Naive thymus-derived CD4-positive, alpha-beta T cell (primary cell): ENCODE data around the gene PTPN5. TPM values are rescaled to one million over a fixed set of nuclear protein-coding genes. Genes with fewer than 3 reads are reported as not detected.
A peak's percentile ranks its signal among the peaks of the same experiment; 100 is the strongest.

Experiments
- ATAC-seq: fragments of 150-1000 bp; cut with Tn5 transposase; 2 replicates; pipeline ENCODE4 v1.10.0; 2021; ENCODE audit warnings: mild to moderate bottlenecking, moderate library complexity
- CTCF ChIA-PET: fragments of 350-600 bp; sonication (Branson Sonifier 250); formaldehyde crosslinking; loops from one replicate; lab custom pipeline; 2021; ENCODE audit warnings: antibody characterized with exemption; lab: Charles Lee
- POLR2A ChIA-PET: fragments of 350-600 bp; sonication (Branson Sonifier 250); formaldehyde crosslinking; loops from one replicate; lab custom pipeline; 2021; ENCODE audit warnings: antibody characterized with exemption, inconsistent platforms; lab: Charles Lee
- DNase-seq, 9 donors: peaks; one replicate each; pipeline versions ENCODE4 v3.0.0 to v3.0.0-alpha.2; 2020 to 2022; ENCODE audit warnings: mixed read lengths in 1 of 9
- H3K27ac ChIP-seq: one replicate; pipeline ENCODE4 v1.7.0; 2013; ENCODE audit warnings: mild to moderate bottlenecking, low read depth, low read length, moderate library complexity
- H3K27me3 ChIP-seq, 2 donors: one replicate each; pipeline ENCODE4 v1.7.0; 2013; ENCODE audit warnings: low read length in 2 of 2, mild to moderate bottlenecking in 2 of 2, moderate library complexity in 2 of 2; ENCODE audit not compliant: control insufficient read depth in 2 of 2, insufficient read depth in 2 of 2
- H3K36me3 ChIP-seq, 3 experiments: 1 replicate in 2 of 3; 2 replicates in 1 of 3; pipeline ENCODE4 v1.7.0; 2013; ENCODE audit warnings: low read length in 3 of 3, mild to moderate bottlenecking in 3 of 3, moderate library complexity in 1 of 3; ENCODE audit not compliant: insufficient read depth in 3 of 3, control insufficient read depth in 2 of 3
- H3K4me1 ChIP-seq, 2 donors: one replicate each; pipeline ENCODE4 v1.7.0; 2013; ENCODE audit warnings: low read length in 2 of 2, mild to moderate bottlenecking in 2 of 2, moderate library complexity in 1 of 2; ENCODE audit not compliant: control insufficient read depth in 2 of 2, insufficient read depth in 2 of 2
- H3K4me3 ChIP-seq: 2 replicates; pipeline ENCODE4 v1.7.0; 2013; ENCODE audit warnings: mild to moderate bottlenecking, low read length
- H3K9me3 ChIP-seq, 3 experiments: 1 replicate in 2 of 3; 2 replicates in 1 of 3; pipeline ENCODE4 v1.7.0; 2013; ENCODE audit warnings: low read length in 3 of 3; ENCODE audit not compliant: control insufficient read depth in 2 of 3
- H3K27ac Mint-ChIP-seq, 9 donors: one replicate each; pipeline ENCODE4 v1.8.0; 2020 to 2022; ENCODE audit warnings: mixed read lengths in 9 of 9, mild to moderate bottlenecking in 8 of 9, moderate library complexity in 5 of 9, inconsistent platforms in 2 of 9
- H3K27me3 Mint-ChIP-seq, 5 donors: one replicate each; pipeline ENCODE4 v1.8.0; 2021 to 2022; ENCODE audit warnings: mixed read lengths in 5 of 5, mild to moderate bottlenecking in 1 of 5
- H3K36me3 Mint-ChIP-seq, 5 donors: one replicate each; pipeline ENCODE4 v1.8.0; 2020 to 2022; ENCODE audit warnings: mixed read lengths in 5 of 5, mild to moderate bottlenecking in 3 of 5, inconsistent platforms in 1 of 5
- H3K4me1 Mint-ChIP-seq, 7 donors: one replicate each; pipeline ENCODE4 v1.8.0; 2020 to 2022; ENCODE audit warnings: mixed read lengths in 7 of 7, mild to moderate bottlenecking in 3 of 7, inconsistent platforms in 1 of 7
- H3K4me3 Mint-ChIP-seq, 10 donors: one replicate each; pipeline ENCODE4 v1.8.0; 2020 to 2022; ENCODE audit warnings: mild to moderate bottlenecking in 10 of 10, mixed read lengths in 10 of 10, moderate library complexity in 6 of 10, inconsistent platforms in 2 of 10
- H3K9me3 Mint-ChIP-seq, 11 donors: one replicate each; pipeline ENCODE4 v1.8.0; 2020 to 2022; ENCODE audit warnings: mixed read lengths in 11 of 11, mild to moderate bottlenecking in 4 of 11, inconsistent platforms in 1 of 11, moderate library complexity in 1 of 11
- intact Hi-C, 2 donors: fragments of 100-400 bp; cut with micrococcal nuclease; formaldehyde crosslinking; loops; one replicate each; pipeline ENCODE4 v1.15.1; 2023
- polyA plus RNA-seq, 2 donors: library from polyadenylated mRNA; unstranded; fragments of 300-500 nt; fragmentation: Illumina TruSeq; gene quantifications; one replicate each; pipeline ENCODE4 v1.2.3, GENCODE V29; 2021
- total RNA-seq, 6 experiments: library from RNA in 5 of 6; stranded (reverse) in 5 of 6; gene quantifications; 1 replicate in 5 of 6; 2 replicates in 1 of 6; pipeline ENCODE4 v1.2.3 and lab custom pipeline; 2021 to 2026

Gene PTPN5
- total and polyA plus RNA-seq, 7 experiments from 2014 or later: not detected

- DNase-seq: peak in 8 of 9 donors; percentile 34 to 73 (median 64)
- Mint-ChIP-seq H3K27me3 (peaks cover 0 to 55% (median 0%) of the 10 kb centered on the region in 5 donors), H3K4me1 (peaks cover 15 to 29% (median 25%) of the 10 kb centered on the region in 7 donors), H3K9me3 (no peaks in the 10 kb centered on the region), H3K27ac (peak overlapping the region; percentile 81 to 98 (median 90)), H3K36me3 (peaks cover 0 to 2% (median 0%) of the 10 kb centered on the region in 5 donors), H3K4me3 (peak overlapping the region; percentile 90 to 98 (median 93))
- ChIA-PET CTCF (interaction anchor here (0.7 to 1.1 kb wide), 2 partner anchors 15 to 166 kb away, joined by 3 read pairs; no protein-coding TSS in a partner anchor), POLR2A (interaction anchor here (0.6 to 1.7 kb wide), 11 partner anchors 14 to 312 kb away, joined by 3 to 10 read pairs (median 4); partner anchors contain the start of genes LDHA, SPTY2D1 and TSG101)
- intact Hi-C loops: loop anchor here (1.0 to 5.0 kb wide), 7 partner anchors 8 to 180 kb away; partner anchors contain the start of genes TMEM86A (in 2 of the 2), SPTY2D1 (in 1 of the 2), TSG101 (in 1 of the 2) and UEVLD (in 1 of the 2)
- ATAC-seq: peak; percentile 83
- H3K36me3 ChIP-seq: no peaks in the 10 kb centered on the region
- H3K27ac ChIP-seq: peak overlapping the region; percentile 68
- no peaks in the 10 kb centered on the region for H3K9me3 ChIP-seq
- H3K4me1 ChIP-seq: peaks cover 9 to 10% of the 10 kb centered on the region in 2 donors
- H3K4me3 ChIP-seq: peak overlapping the region; percentile 88
- H3K27me3 ChIP-seq: no peaks in the 10 kb centered on the region
These were observed 85.0 kb downstream of the PTPN5 start for GRCh38 chr11:18706330-18707243.

- no peaks in the 10 kb centered on the region for H3K36me3 ChIP-seq
- peaks cover 9 to 10% of the 10 kb centered on the region in 2 donors for H3K4me1 ChIP-seq
- Mint-ChIP-seq H3K27me3 (peaks cover 0 to 63% (median 0%) of the 10 kb centered on the region in 5 donors), H3K4me3 (peak overlapping the region; percentile 52 to 98 (median 92)), H3K9me3 (no peaks in the 10 kb centered on the region), H3K4me1 (peaks cover 15 to 29% (median 25%) of the 10 kb centered on the region in 7 donors), H3K27ac (peak overlapping the region in 8 of 9 donors; percentile 44 to 89 (median 72)), H3K36me3 (peaks cover 0 to 2% (median 0%) of the 10 kb centered on the region in 5 donors)
- POLR2A ChIA-PET: interaction anchor here (0.6 to 1.7 kb wide), 11 partner anchors 11 to 311 kb away, joined by 3 to 10 read pairs (median 4); partner anchors contain the start of genes LDHA, SPTY2D1 and TSG101
- CTCF ChIA-PET: interaction anchor here (0.7 to 1.2 kb wide), 4 partner anchors 11 to 166 kb away, joined by 3 to 4 read pairs (median 3); no protein-coding TSS in a partner anchor
- intact Hi-C loops: loop anchor here (1.0 to 5.0 kb wide), 8 partner anchors 7 to 179 kb away; partner anchors contain the start of genes TMEM86A (in 2 of the 2), SPTY2D1 (in 1 of the 2), TSG101 (in 1 of the 2) and UEVLD (in 1 of the 2)
- H3K9me3 ChIP-seq: no peaks in the 10 kb centered on the region
- ATAC-seq: peak; percentile 53
- peak overlapping the region; percentile 62 for H3K4me3 ChIP-seq
- peak overlapping the region; percentile 42 for H3K27ac ChIP-seq
- DNase-seq: peak in 7 of 9 donors; percentile 17 to 33 (median 21)
- H3K27me3 ChIP-seq: no peaks in the 10 kb centered on the region
These were observed 85.8 kb downstream of the PTPN5 start for GRCh38 chr11:18705651-18706281.

GRCh38 chr11:18704698-18705097 lies 86.9 kb downstream of the PTPN5 start:
- H3K4me3 ChIP-seq: no peak overlapping the region
- DNase-seq (no peak), ATAC-seq (no peak)
- ChIA-PET CTCF (interaction anchor here (1.2 kb wide), 1 partner anchor 10 kb away, joined by 4 read pairs; no protein-coding TSS in a partner anchor), POLR2A (interaction anchor here (1.2 kb wide), 1 partner anchor 12 kb away, joined by 3 read pairs; no protein-coding TSS in a partner anchor)
- Mint-ChIP-seq H3K9me3 (no peaks in the 10 kb centered on the region), H3K36me3 (peaks cover 0 to 2% (median 0%) of the 10 kb centered on the region in 5 donors), H3K4me3 (peak overlapping the region; percentile 5 to 98 (median 92)), H3K27me3 (peaks cover 0 to 66% (median 0%) of the 10 kb centered on the region in 5 donors), H3K4me1 (peaks cover 20 to 35% (median 30%) of the 10 kb centered on the region in 7 donors), H3K27ac (peak overlapping the region in 8 of 9 donors; percentile 11 to 87 (median 64))
- H3K36me3 ChIP-seq: no peaks in the 10 kb centered on the region
- H3K27me3 ChIP-seq: no peaks in the 10 kb centered on the region
- peaks cover 9 to 12% of the 10 kb centered on the region in 2 donors for H3K4me1 ChIP-seq
- intact Hi-C loops: loop anchor here in 1 of 2 donors (1.0 to 5.0 kb wide), 2 partner anchors 87 to 164 kb away; no protein-coding TSS in a partner anchor
- no peak overlapping the region for H3K27ac ChIP-seq
- H3K9me3 ChIP-seq: no peaks in the 10 kb centered on the region

- intact Hi-C loops: no loop called here
- ChIA-PET CTCF (interaction anchor here (1.1 to 1.2 kb wide), 3 partner anchors 10 to 23 kb away, joined by 3 to 4 read pairs (median 3); no protein-coding TSS in a partner anchor), POLR2A (no interaction called here)
- H3K36me3 ChIP-seq: no peaks in the 10 kb centered on the region
- no peaks in the 10 kb centered on the region for H3K9me3 ChIP-seq
- peak overlapping the region in 3 of 10 donors; percentile 92 to 96 (median 92) for H3K4me3 Mint-ChIP-seq
- H3K4me3 ChIP-seq: no peak overlapping the region
- no peak for DNase-seq
- H3K27me3 Mint-ChIP-seq: peaks cover 0 to 69% (median 0%) of the 10 kb centered on the region in 5 donors
- H3K4me1 Mint-ChIP-seq: peaks cover 25 to 41% (median 36%) of the 10 kb centered on the region in 7 donors
- H3K9me3 Mint-ChIP-seq: no peaks in the 10 kb centered on the region
- H3K27ac ChIP-seq: no peak overlapping the region
- no peaks in the 10 kb centered on the region for H3K27me3 ChIP-seq
- peaks cover 15 to 16% of the 10 kb centered on the region in 2 donors for H3K4me1 ChIP-seq
- ATAC-seq: no peak
- peaks cover 0 to 2% (median 0%) of the 10 kb centered on the region in 5 donors for H3K36me3 Mint-ChIP-seq
- peak overlapping the region in 2 of 9 donors; percentile 44 to 52 for H3K27ac Mint-ChIP-seq
These were observed 87.5 kb downstream of the PTPN5 start for GRCh38 chr11:18704045-18704645.

GRCh38 chr11:18703001-18703763 lies 88.4 kb downstream of the PTPN5 start:
- ChIA-PET POLR2A (interaction anchor here (0.6 kb wide), 1 partner anchor 25 kb away, joined by 3 read pairs; no protein-coding TSS in a partner anchor), CTCF (interaction anchor here (1.1 kb wide), 2 partner anchors 17 to 24 kb away, joined by 3 read pairs; no protein-coding TSS in a partner anchor)
- Histone ChIP-seq H3K27ac (no peak overlapping the region), H3K36me3 (no peaks in the 10 kb centered on the region), H3K4me1 (peaks cover 15 to 16% of the 10 kb centered on the region in 2 donors), H3K27me3 (no peaks in the 10 kb centered on the region), H3K4me3 (no peak overlapping the region), H3K9me3 (no peaks in the 10 kb centered on the region)
- H3K9me3 Mint-ChIP-seq: no peaks in the 10 kb centered on the region
- peaks cover 27 to 45% (median 39%) of the 10 kb centered on the region in 7 donors for H3K4me1 Mint-ChIP-seq
- peaks cover 0 to 66% (median 0%) of the 10 kb centered on the region in 5 donors for H3K27me3 Mint-ChIP-seq
- ATAC-seq (no peak), DNase-seq (no peak)
- H3K27ac Mint-ChIP-seq: peak overlapping the region in 2 of 9 donors; percentile 13 to 27
- intact Hi-C loops: no loop called here
- no peak overlapping the region for H3K4me3 Mint-ChIP-seq
- H3K36me3 Mint-ChIP-seq: peaks cover 0 to 2% (median 0%) of the 10 kb centered on the region in 5 donors
